Keratinocyte (primary cell): Measurements from ENCODE around the gene NF2. TPM values are rescaled to one million over a fixed set of nuclear protein-coding genes. Genes with fewer than 3 reads are reported as not detected.

ENCODE experiments used
- DNase-seq: peaks from one replicate; pipeline ENCODE4 v3.0.0-alpha.2; 2011; ENCODE audit warnings: low read depth, missing footprints, low spot score
- FAIRE-seq: peaks from 2 replicates; lab custom pipeline; 2011; peaks lifted over from hg19 to GRCh38; lab: Jason Lieb, UNC
- H2AFZ ChIP-seq: 2 replicates; pipeline ENCODE4 v1.6.0; 2012; ENCODE audit warnings: low read length, control low read depth, inconsistent platforms; ENCODE audit not compliant: control insufficient read depth
- H3K27ac ChIP-seq: 2 replicates; pipeline ENCODE4 v1.5.1; 2011; ENCODE audit warnings: low read length; ENCODE audit not compliant: control insufficient read depth, insufficient read depth
- H3K27me3 ChIP-seq: 3 replicates; pipeline ENCODE4 v1.6.0; 2011; ENCODE audit warnings: low read length; ENCODE audit not compliant: control insufficient read depth, insufficient read depth; ENCODE audit errors: extremely low read depth
- H3K36me3 ChIP-seq, 2 experiments: 2 replicates in 1 of 2; 3 replicates in 1 of 2; pipeline ENCODE4 v1.5.1; 2011; ENCODE audit warnings: low read length in 2 of 2, mild to moderate bottlenecking in 1 of 2; ENCODE audit not compliant: control insufficient read depth in 2 of 2, insufficient read depth in 2 of 2; ENCODE audit errors: extremely low read depth in 1 of 2
- H3K4me1 ChIP-seq: 3 replicates; pipeline ENCODE4 v1.5.1; 2011; ENCODE audit warnings: low read length; ENCODE audit not compliant: control insufficient read depth, insufficient read depth; ENCODE audit errors: extremely low read depth
- H3K4me2 ChIP-seq: 3 replicates; pipeline ENCODE4 v1.6.0; 2011; ENCODE audit warnings: low read depth, low read length; ENCODE audit not compliant: control insufficient read depth, insufficient read depth; ENCODE audit errors: extremely low read depth
- H3K4me3 ChIP-seq, 3 experiments: fragments of 200-600 bp in 1 of 3; sonication (generic) in 1 of 3; 2 replicates in 2 of 3; 3 replicates in 1 of 3; pipeline ENCODE4 v1.5.1; 2011 to 2016; ENCODE audit warnings: low read length in 3 of 3, mild to moderate bottlenecking in 3 of 3, control low read depth in 2 of 3, inconsistent platforms in 1 of 3, low read depth in 1 of 3, mixed read lengths in 1 of 3, mixed run types in 1 of 3, moderate library complexity in 1 of 3; ENCODE audit not compliant: control insufficient read depth in 2 of 3, insufficient read depth in 2 of 3; ENCODE audit errors: extremely low read depth in 1 of 3
- H3K79me2 ChIP-seq: 2 replicates; pipeline ENCODE4 v1.6.0; 2012; ENCODE audit warnings: low read length; ENCODE audit not compliant: control insufficient read depth, insufficient read depth
- H3K9ac ChIP-seq: 3 replicates; pipeline ENCODE4 v1.6.0; 2011; ENCODE audit warnings: low read length; ENCODE audit not compliant: control insufficient read depth, insufficient read depth; ENCODE audit errors: extremely low read depth
- H3K9me1 ChIP-seq: 3 replicates; pipeline ENCODE4 v1.6.0; 2011; ENCODE audit warnings: low read length; ENCODE audit not compliant: control insufficient read depth, insufficient read depth; ENCODE audit errors: extremely low read depth
- H3K9me3 ChIP-seq: 2 replicates; pipeline ENCODE4 v1.5.1; 2012; ENCODE audit warnings: low read depth, low read length; ENCODE audit not compliant: control insufficient read depth
- H4K20me1 ChIP-seq: 3 replicates; pipeline ENCODE4 v1.6.0; 2011; ENCODE audit warnings: low read length; ENCODE audit not compliant: control insufficient read depth, insufficient read depth; ENCODE audit errors: extremely low read depth
- EZH2 ChIP-seq: IDR thresholded peaks from one replicate; pipeline ENCODE4 v1.6.1; 2012; ENCODE audit warnings: inconsistent platforms, mild to moderate bottlenecking, low read length, moderate library complexity
- dilution Hi-C: fragments of 300-500 bp; cut with MboI; formaldehyde crosslinking; loops from one replicate; pipeline ENCODE4 v1.7.0; 2020; ENCODE audit warnings: low sequenced_read_pairs; ENCODE audit not compliant: extremely low pct_ligation_motif_present
- polyA plus RNA-seq, 5 experiments: library from polyadenylated mRNA; depleted of rRNA in 3 of 5; stranded (reverse) in 3 of 5; stranded (forward) in 1 of 5; unstranded in 1 of 5; fragments of >200 nt; gene quantifications; 1 replicate in 1 of 5; 2 replicates in 3 of 5; 3 replicates in 1 of 5; pipeline versions ENCODE4 v1.2.1 to v1.2.3, GENCODE V29; 2011 to 2012; ENCODE audit warnings: missing spikeins in 2 of 5, low read depth in 1 of 5, low replicate concordance in 1 of 5
- small RNA-seq, 3 experiments: library from RNA; depleted of rRNA; stranded (forward); fragments of <200 nt; gene quantifications; one replicate each; pipeline ENCODE3, GENCODE V24; 2012; ENCODE audit warnings: low read depth in 3 of 3, low replicate concordance in 1 of 3; ENCODE audit not compliant: insufficient read length in 3 of 3
- TF ChIP-seq, protein P1 (sequence below), 3 experiments: IDR thresholded peaks in 1 of 3; conservative IDR thresholded peaks in 1 of 3; optimal IDR thresholded peaks in 1 of 3; 2 replicates in 2 of 3; 3 replicates in 1 of 3; pipeline versions ENCODE3 to v1.5.1; 2011; ENCODE audit warnings: low read length in 3 of 3, mild to moderate bottlenecking in 3 of 3, moderate library complexity in 2 of 3, control low read depth in 1 of 3, inconsistent platforms in 1 of 3; ENCODE audit not compliant: insufficient read depth in 2 of 3; ENCODE audit errors: extremely low read depth in 1 of 3

NF2 gene
- polyA plus RNA-seq, 1 donor (not counting 4 experiments of a cell fraction or from before 2014, with no cell fraction given) = 50.2 TPM

DNA sequence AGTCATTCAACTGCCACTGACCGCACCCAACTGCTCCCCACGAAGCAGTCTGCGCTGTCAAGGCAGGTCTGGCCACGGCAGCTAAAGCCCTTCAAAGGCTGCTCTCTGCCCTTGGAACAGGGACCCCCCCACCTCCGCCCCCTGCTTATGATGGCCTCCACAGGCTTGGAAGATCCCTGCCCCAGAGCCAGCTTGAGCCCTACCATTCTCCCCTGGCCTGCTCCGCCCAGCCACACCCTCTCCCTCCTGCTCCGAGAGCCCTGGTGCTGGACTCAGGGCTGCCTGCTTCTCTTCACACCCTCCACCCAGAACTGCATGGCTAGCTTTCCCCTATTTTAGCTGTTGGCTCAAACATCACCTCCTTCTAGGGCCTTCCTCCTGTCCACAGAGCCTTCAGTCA lies 144.4 kb downstream of the NF2 start:
- dilution Hi-C loops = no loop called here
- Histone ChIP-seq H3K27ac (no peak overlapping the region), H3K9ac (no peak overlapping the region)

More for the DNA sequence above, 144.4 kb downstream of the NF2 start:
- peaks cover 23% of the 10 kb centered on the region for H3K4me1 ChIP-seq
- TF ChIP-seq EZH2 = no peak
- TF ChIP-seq, protein P1, sequence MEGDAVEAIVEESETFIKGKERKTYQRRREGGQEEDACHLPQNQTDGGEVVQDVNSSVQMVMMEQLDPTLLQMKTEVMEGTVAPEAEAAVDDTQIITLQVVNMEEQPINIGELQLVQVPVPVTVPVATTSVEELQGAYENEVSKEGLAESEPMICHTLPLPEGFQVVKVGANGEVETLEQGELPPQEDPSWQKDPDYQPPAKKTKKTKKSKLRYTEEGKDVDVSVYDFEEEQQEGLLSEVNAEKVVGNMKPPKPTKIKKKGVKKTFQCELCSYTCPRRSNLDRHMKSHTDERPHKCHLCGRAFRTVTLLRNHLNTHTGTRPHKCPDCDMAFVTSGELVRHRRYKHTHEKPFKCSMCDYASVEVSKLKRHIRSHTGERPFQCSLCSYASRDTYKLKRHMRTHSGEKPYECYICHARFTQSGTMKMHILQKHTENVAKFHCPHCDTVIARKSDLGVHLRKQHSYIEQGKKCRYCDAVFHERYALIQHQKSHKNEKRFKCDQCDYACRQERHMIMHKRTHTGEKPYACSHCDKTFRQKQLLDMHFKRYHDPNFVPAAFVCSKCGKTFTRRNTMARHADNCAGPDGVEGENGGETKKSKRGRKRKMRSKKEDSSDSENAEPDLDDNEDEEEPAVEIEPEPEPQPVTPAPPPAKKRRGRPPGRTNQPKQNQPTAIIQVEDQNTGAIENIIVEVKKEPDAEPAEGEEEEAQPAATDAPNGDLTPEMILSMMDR (optimal IDR thresholded peaks at IDR 0.05 in 1 of 3, IDR thresholded peaks at IDR 0.05 in 1 of 3, conservative IDR thresholded peaks at IDR 0.05 in 1 of 3; ENCODE audit: extremely low read depth in 1 of 3, insufficient read depth in 2 of 3, low read length in 3 of 3) = no peak
- H3K4me3 ChIP-seq = no peak overlapping the region
- no peaks in the 10 kb centered on the region for H3K9me1 ChIP-seq
- H2AFZ ChIP-seq = no peak overlapping the region
- no peaks in the 10 kb centered on the region for H3K79me2 ChIP-seq
- DNase-seq (no peak), FAIRE-seq (no peak)
- H3K36me3 ChIP-seq = peaks cover 0 to 5% of the 10 kb centered on the region in 2 experiments
- no peaks in the 10 kb centered on the region for H4K20me1 ChIP-seq
- no peak overlapping the region for H3K4me2 ChIP-seq
- no peaks in the 10 kb centered on the region for H3K27me3 ChIP-seq
- no peaks in the 10 kb centered on the region for H3K9me3 ChIP-seq

Small RNA genes lying within 50 kb of the gene (small RNA-seq; reads per million reads assigned to genes)
- 0 reads per million in 3 experiments for gene AC004882.2

Other genes with a start within 250 kb of the NF2 start
- 45.7 to 83.2 TPM (median 55.3 TPM) in 3 replicates for gene AP1B1, start 215.1 kb upstream of the NF2 start, polyA plus RNA-seq
- not detected in 3 replicates for gene RFPL1, start 165.1 kb upstream of the NF2 start, polyA plus RNA-seq
- 0.06 to 0.08 TPM (median 0.07 TPM) in 3 replicates for gene NEFH, start 123.4 kb upstream of the NF2 start, polyA plus RNA-seq
- 34.1 to 35.6 TPM (median 35.4 TPM) in 3 replicates for gene THOC5, start 49.9 kb upstream of the NF2 start, polyA plus RNA-seq
- 58.3 to 63.1 TPM (median 61.3 TPM) in 3 replicates for gene NIPSNAP1, start 22.5 kb upstream of the NF2 start, polyA plus RNA-seq
- not detected in 3 replicates for gene CABP7, start 116.4 kb downstream of the NF2 start, polyA plus RNA-seq
- 11.1 to 16.6 TPM (median 11.4 TPM) in 3 replicates for gene ZMAT5, start 163.4 kb downstream of the NF2 start, polyA plus RNA-seq
- 140 to 174 TPM (median 161 TPM) in 3 replicates for gene UQCR10, start 163.7 kb downstream of the NF2 start, polyA plus RNA-seq
- gene ASCC2, start 234.6 kb downstream of the NF2 start, polyA plus RNA-seq = 50.7 to 53.0 TPM (median 51.3 TPM) in 3 replicates